Urothelium cell line (cell line): ENCODE results near the gene ZNF518B.
"Not testable (repeated sequence)": the region's sequence is repeated elsewhere in the genome, so short reads cannot be mapped to it uniquely, and the experiment has no call there.

Source experiments
- DNase-seq: peaks from one replicate; pipeline ENCODE4 v3.0.0; 2011; ENCODE audit warnings: low spot score, mixed read lengths
- FAIRE-seq: peaks from 2 replicates; lab custom pipeline; 2011; peaks lifted over from hg19 to GRCh38; lab: Jason Lieb, UNC

The ZNF518B gene

GRCh38 chr4:10456595-10457254 is 501 bp downstream of the ZNF518B start:
- FAIRE-seq = no peak
- DNase-seq = peak; percentile 56

GRCh38 chr4:10456260-10456594 is 999 bp downstream of the ZNF518B start:
- DNase-seq = no peak
- FAIRE-seq = no peak

- FAIRE-seq (no peak), DNase-seq (no peak)
Measured at GRCh38 chr4:10455133-10455532, 2.1 kb downstream of the ZNF518B start.

GRCh38 chr4:10454726-10455125 is 2.5 kb downstream of the ZNF518B start:
- FAIRE-seq (no peak), DNase-seq (no peak)

- no peak for FAIRE-seq
- DNase-seq = no peak
Measured at GRCh38 chr4:10454121-10454520, 3.1 kb downstream of the ZNF518B start.

- FAIRE-seq (no peak), DNase-seq (no peak)
Measured at GRCh38 chr4:10448991-10449390, 8.2 kb downstream of the ZNF518B start.

- no peak for DNase-seq
- no peak for FAIRE-seq
Measured at GRCh38 chr4:10442976-10443375, 14.2 kb downstream of the ZNF518B start.

- FAIRE-seq = no peak
Measured at GRCh38 chr4:10441512-10441911, 15.7 kb downstream of the ZNF518B start.

GRCh38 chr4:10438924-10439323 is 18.3 kb downstream of the ZNF518B start:
- no peak for FAIRE-seq

More at GRCh38 chr4:10441512-10441911, 15.7 kb downstream of the ZNF518B start:
- no peak for DNase-seq

GRCh38 chr4:10437735-10438134 is 19.5 kb downstream of the ZNF518B start:
- DNase-seq = no peak
- FAIRE-seq = no peak

More at GRCh38 chr4:10438924-10439323, 18.3 kb downstream of the ZNF518B start:
- no peak for DNase-seq

GRCh38 chr4:10427680-10428079 is 29.5 kb downstream of the ZNF518B start:
- not testable (repeated sequence) for DNase-seq, FAIRE-seq

- no peak for DNase-seq
- FAIRE-seq = no peak
Measured at GRCh38 chr4:10421344-10422055, 35.7 kb downstream of the ZNF518B start.

- FAIRE-seq (no peak), DNase-seq (no peak)
Measured at GRCh38 chr4:10417740-10418139, 39.5 kb downstream of the ZNF518B start.

GRCh38 chr4:10416441-10416840 is 40.8 kb downstream of the ZNF518B start:
- no peak for FAIRE-seq

GRCh38 chr4:10413177-10413576 is 44.0 kb downstream of the ZNF518B start:
- FAIRE-seq (no peak), DNase-seq (no peak)

More at GRCh38 chr4:10416441-10416840, 40.8 kb downstream of the ZNF518B start:
- no peak for DNase-seq

GRCh38 chr4:10405672-10406071 is 51.6 kb downstream of the ZNF518B start:
- FAIRE-seq (no peak), DNase-seq (no peak)

GRCh38 chr4:10403633-10404445 is 53.4 kb downstream of the ZNF518B start:
- FAIRE-seq = no peak
- peak; percentile 12 for DNase-seq

GRCh38 chr4:10395971-10396580 is 61.1 kb downstream of the ZNF518B start:
- DNase-seq (no peak), FAIRE-seq (no peak)
